Smooth muscle cell (in vitro differentiated cells): ENCODE data around the gene NISCH. TPM values are rescaled to one million over a fixed set of nuclear protein-coding genes. Genes with fewer than 3 reads are reported as not detected.

Experiments
- DNase-seq: peaks from one replicate; lab custom pipeline; 2025; ENCODE audit not compliant: unreplicated experiment; lab: John Stamatoyannopoulos, UW
- H2AFZ ChIP-seq: fragments of 200-600 bp; sonication (generic); 2 replicates; pipeline ENCODE4 v1.6.0; 2016; ENCODE audit warnings: antibody characterized with exemption, low read depth, mild to moderate bottlenecking
- H3F3A ChIP-seq: fragments of 200-600 bp; sonication (generic); 2 replicates; pipeline ENCODE4 v1.6.0; 2017; ENCODE audit warnings: antibody characterized with exemption, low read depth
- H3K27ac ChIP-seq: fragments of 200-600 bp; sonication (generic); 2 replicates; pipeline ENCODE4 v1.5.1; 2016; ENCODE audit warnings: low read depth, mild to moderate bottlenecking
- H3K27me3 ChIP-seq: fragments of 200-600 bp; sonication (generic); 2 replicates; pipeline ENCODE4 v1.6.1; 2016; ENCODE audit warnings: low read depth, mild to moderate bottlenecking
- H3K36me3 ChIP-seq: fragments of 200-600 bp; sonication (generic); 2 replicates; pipeline ENCODE4 v1.5.1; 2016; ENCODE audit warnings: low read depth
- H3K4me1 ChIP-seq: fragments of 200-600 bp; sonication (generic); 2 replicates; pipeline ENCODE4 v1.5.1; 2016; ENCODE audit warnings: low read depth
- H3K4me2 ChIP-seq: fragments of 200-600 bp; sonication (generic); 2 replicates; pipeline ENCODE4 v1.6.0; 2016; ENCODE audit warnings: mild to moderate bottlenecking
- H3K4me3 ChIP-seq: fragments of 200-600 bp; sonication (generic); 2 replicates; pipeline ENCODE4 v1.5.1; 2016; ENCODE audit warnings: mild to moderate bottlenecking
- H3K79me2 ChIP-seq: fragments of 200-600 bp; sonication (generic); 2 replicates; pipeline ENCODE4 v1.6.0; 2016; ENCODE audit warnings: low read depth, mild to moderate bottlenecking
- H3K9ac ChIP-seq: fragments of 200-600 bp; sonication (generic); 2 replicates; pipeline ENCODE4 v1.6.0; 2016; ENCODE audit warnings: low read depth
- H3K9me3 ChIP-seq: fragments of 200-600 bp; sonication (generic); replicated peaks from 2 replicates; pipeline ENCODE4 v1.5.1; 2016; ENCODE audit warnings: low read depth
- H4K20me1 ChIP-seq: fragments of 200-600 bp; sonication (generic); 2 replicates; pipeline ENCODE4 v1.6.0; 2016; ENCODE audit warnings: low read depth
- WGBS: methylation state at CpG from one replicate; pipeline ENCODE4 v1.1.7; 2016; ENCODE audit warnings: low lambda C conversion rate; 5-methylcytosine and 5-hydroxymethylcytosine counted together
- polyA plus RNA-seq: library from polyadenylated mRNA; unstranded; fragments of >200 nt; fragmentation: Nextera tagmentation; extraction: Ambion mirVana; gene quantifications from 2 replicates; pipeline ENCODE4 v1.2.1, GENCODE V29; 2016
- total RNA-seq: library from RNA; depleted of rRNA; stranded (reverse); fragments of >200 nt; gene quantifications from 2 replicates; pipeline ENCODE4 v1.2.3, GENCODE V29; 2014
- TF ChIP-seq, protein P1 (sequence below): fragments of 200-600 bp; sonication (generic); IDR thresholded peaks from 2 replicates; pipeline ENCODE4 v1.5.1; 2017; ENCODE audit warnings: borderline replicate concordance, mild to moderate bottlenecking, antibody characterized with exemption; ENCODE audit not compliant: insufficient read depth, poor library complexity, severe bottlenecking

The NISCH gene
- total and polyA plus RNA-seq, 2 experiments from 2014 or later, result 47.3 to 55.2 TPM

- Histone ChIP-seq H3K4me3 (no peak overlapping the region), H3F3A (no peaks in the 10 kb centered on the region), H3K27ac (no peak overlapping the region), H4K20me1 (peaks cover 68% of the 10 kb centered on the region), H3K36me3 (peaks cover 6% of the 10 kb centered on the region), H3K9ac (no peak overlapping the region), H3K27me3 (no peaks in the 10 kb centered on the region), H3K79me2 (peaks cover 78% of the 10 kb centered on the region), H3K9me3 (no peaks in the 10 kb centered on the region), H3K4me1 (peaks cover 13% of the 10 kb centered on the region), H3K4me2 (no peak overlapping the region), H2AFZ (no peak overlapping the region)
- no peak for DNase-seq
- TF ChIP-seq, protein P1, sequence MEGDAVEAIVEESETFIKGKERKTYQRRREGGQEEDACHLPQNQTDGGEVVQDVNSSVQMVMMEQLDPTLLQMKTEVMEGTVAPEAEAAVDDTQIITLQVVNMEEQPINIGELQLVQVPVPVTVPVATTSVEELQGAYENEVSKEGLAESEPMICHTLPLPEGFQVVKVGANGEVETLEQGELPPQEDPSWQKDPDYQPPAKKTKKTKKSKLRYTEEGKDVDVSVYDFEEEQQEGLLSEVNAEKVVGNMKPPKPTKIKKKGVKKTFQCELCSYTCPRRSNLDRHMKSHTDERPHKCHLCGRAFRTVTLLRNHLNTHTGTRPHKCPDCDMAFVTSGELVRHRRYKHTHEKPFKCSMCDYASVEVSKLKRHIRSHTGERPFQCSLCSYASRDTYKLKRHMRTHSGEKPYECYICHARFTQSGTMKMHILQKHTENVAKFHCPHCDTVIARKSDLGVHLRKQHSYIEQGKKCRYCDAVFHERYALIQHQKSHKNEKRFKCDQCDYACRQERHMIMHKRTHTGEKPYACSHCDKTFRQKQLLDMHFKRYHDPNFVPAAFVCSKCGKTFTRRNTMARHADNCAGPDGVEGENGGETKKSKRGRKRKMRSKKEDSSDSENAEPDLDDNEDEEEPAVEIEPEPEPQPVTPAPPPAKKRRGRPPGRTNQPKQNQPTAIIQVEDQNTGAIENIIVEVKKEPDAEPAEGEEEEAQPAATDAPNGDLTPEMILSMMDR, result no peak
- WGBS, result 96% methylated on average over 14 of the region's 14 CpGs
Observed at GRCh38 chr3:52458770-52459545, 3.6 kb downstream of the NISCH start.

- peaks cover 6% of the 10 kb centered on the region for H3K4me1 ChIP-seq
- no peaks in the 10 kb centered on the region for H3K27me3 ChIP-seq
- H3K79me2 ChIP-seq, result peaks cover 89% of the 10 kb centered on the region
- no peaks in the 10 kb centered on the region for H3F3A ChIP-seq
- H3K27ac ChIP-seq, result no peak overlapping the region
- H3K4me2 ChIP-seq, result no peak overlapping the region
- H3K9me3 ChIP-seq, result no peaks in the 10 kb centered on the region
- peaks cover 6% of the 10 kb centered on the region for H3K36me3 ChIP-seq
- no peak for DNase-seq
- H3K4me3 ChIP-seq, result no peak overlapping the region
- TF ChIP-seq, protein P1, result no peak
- H3K9ac ChIP-seq, result no peak overlapping the region
- peaks cover 93% of the 10 kb centered on the region for H4K20me1 ChIP-seq
- 90% methylated on average over 6 of the region's 6 CpGs for WGBS
- H2AFZ ChIP-seq, result no peak overlapping the region
Observed at GRCh38 chr3:52461874-52462273, 6.5 kb downstream of the NISCH start.

GRCh38 chr3:52463416-52463815 lies 8.0 kb downstream of the NISCH start:
- WGBS, result 85% methylated on average over 5 of the region's 5 CpGs
- Histone ChIP-seq H3K4me3 (no peak overlapping the region), H4K20me1 (peaks cover 92% of the 10 kb centered on the region), H3K9me3 (no peaks in the 10 kb centered on the region), H3K4me1 (no peaks in the 10 kb centered on the region), H3K27ac (no peak overlapping the region), H3K9ac (no peak overlapping the region), H3K27me3 (no peaks in the 10 kb centered on the region), H2AFZ (no peak overlapping the region), H3K36me3 (peaks cover 6% of the 10 kb centered on the region), H3K4me2 (no peak overlapping the region), H3K79me2 (peaks cover 88% of the 10 kb centered on the region), H3F3A (no peaks in the 10 kb centered on the region)
- DNase-seq, result no peak
- TF ChIP-seq, protein P1, result no peak

DNA sequence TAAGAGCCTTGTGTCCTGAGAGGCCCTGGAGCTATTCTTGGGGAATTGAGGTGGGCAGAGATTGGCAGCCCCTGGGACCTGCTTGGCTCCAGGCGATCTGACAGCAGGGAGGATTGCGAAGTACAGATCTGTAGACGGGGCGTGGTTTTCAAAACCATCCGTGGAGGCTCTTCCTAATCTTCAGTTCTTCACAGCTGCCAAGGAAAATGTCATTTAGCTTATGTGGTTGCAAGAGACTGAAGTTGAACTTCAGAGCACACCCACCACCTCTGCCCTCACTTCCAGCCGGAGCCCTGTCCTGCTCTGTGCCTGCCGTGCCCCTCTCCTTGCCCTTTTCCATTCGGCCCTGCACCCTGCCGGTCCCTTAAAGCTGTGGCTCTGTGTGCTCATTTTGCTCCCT lies 12.9 kb downstream of the NISCH start:
- H3K4me2 ChIP-seq, result no peak overlapping the region
- H3K27me3 ChIP-seq, result no peaks in the 10 kb centered on the region
- H3K9ac ChIP-seq, result no peak overlapping the region
- no peak overlapping the region for H3K27ac ChIP-seq
- no peaks in the 10 kb centered on the region for H3K9me3 ChIP-seq
- H3K36me3 ChIP-seq, result peaks cover 1% of the 10 kb centered on the region
- no peaks in the 10 kb centered on the region for H3K4me1 ChIP-seq
- H3K4me3 ChIP-seq, result no peak overlapping the region
- 67% methylated on average over 9 of the region's 9 CpGs for WGBS
- H4K20me1 ChIP-seq, result peaks cover 98% of the 10 kb centered on the region
- no peak for DNase-seq
- no peaks in the 10 kb centered on the region for H3F3A ChIP-seq
- peaks cover 56% of the 10 kb centered on the region for H3K79me2 ChIP-seq
- TF ChIP-seq, protein P1, result no peak
- H2AFZ ChIP-seq, result no peak overlapping the region
